VCaP (cell line): Measurements from ENCODE around the gene CCDC154.

Source experiments
- H3K27ac ChIP-seq: fragments of 450-650 bp; 2 replicates; pipeline ENCODE4 v1.5.1; 2017
- CTCF ChIP-seq: fragments of 450-650 bp; conservative IDR thresholded peaks from 2 replicates; pipeline ENCODE4 v1.5.1; 2017; ENCODE audit warnings: mild to moderate bottlenecking, moderate library complexity

Gene CCDC154

GRCh38 chr16:1428511-1428910 lies 15.8 kb downstream of the CCDC154 start:
- H3K27ac ChIP-seq: no peak overlapping the region
- TF ChIP-seq CTCF: no peak

GRCh38 chr16:1427473-1428461 lies 16.6 kb downstream of the CCDC154 start:
- H3K27ac ChIP-seq: no peak overlapping the region
- TF ChIP-seq CTCF: no peak

- H3K27ac ChIP-seq: no peak overlapping the region
- TF ChIP-seq CTCF: no peak
These were observed 17.5 kb downstream of the CCDC154 start for GRCh38 chr16:1426734-1427471.

- H3K27ac ChIP-seq: no peak overlapping the region
- no peak for TF ChIP-seq CTCF
These were observed 18.6 kb downstream of the CCDC154 start for GRCh38 chr16:1425616-1426370.

GRCh38 chr16:1424028-1424427 lies 20.3 kb downstream of the CCDC154 start:
- TF ChIP-seq CTCF: no peak
- H3K27ac ChIP-seq: no peak overlapping the region

- peak overlapping the region; percentile 87 for H3K27ac ChIP-seq
- no peak for TF ChIP-seq CTCF
These were observed 22.3 kb downstream of the CCDC154 start for GRCh38 chr16:1422076-1422475.
